MM.1S (cell line): Measurements from ENCODE around the gene SS18L1.

Experiments used
- CTCF ChIP-seq: fragments of 300-600 bp; sonication (generic); IDR thresholded peaks from 2 replicates; pipeline ENCODE4 v1.5.1; 2016; ENCODE audit warnings: antibody characterized with exemption, low read length, mixed read lengths
- EZH2phosphoT487 ChIP-seq: fragments of 300-600 bp; sonication (generic); IDR thresholded peaks from 2 replicates; pipeline ENCODE4 v1.6.1; 2018; ENCODE audit warnings: antibody characterized with exemption, low read length

GRCh38 chr20:62215991-62216635 lies 72.5 kb downstream of the SS18L1 start:
- TF ChIP-seq CTCF: no peak
- no peak for TF ChIP-seq EZH2phosphoT487
